ENCODE data around the gene ZNF329. TPM values are rescaled to one million over a fixed set of nuclear protein-coding genes. Genes with fewer than 3 reads are reported as not detected.

The ZNF329 gene
- total and polyA plus RNA-seq, 9 of the 15 experiments (the other 6 are each of a cell fraction or from before 2014, with no cell fraction given), result 0.21 to 3.6 (median 2.2) TPM

DNA sequence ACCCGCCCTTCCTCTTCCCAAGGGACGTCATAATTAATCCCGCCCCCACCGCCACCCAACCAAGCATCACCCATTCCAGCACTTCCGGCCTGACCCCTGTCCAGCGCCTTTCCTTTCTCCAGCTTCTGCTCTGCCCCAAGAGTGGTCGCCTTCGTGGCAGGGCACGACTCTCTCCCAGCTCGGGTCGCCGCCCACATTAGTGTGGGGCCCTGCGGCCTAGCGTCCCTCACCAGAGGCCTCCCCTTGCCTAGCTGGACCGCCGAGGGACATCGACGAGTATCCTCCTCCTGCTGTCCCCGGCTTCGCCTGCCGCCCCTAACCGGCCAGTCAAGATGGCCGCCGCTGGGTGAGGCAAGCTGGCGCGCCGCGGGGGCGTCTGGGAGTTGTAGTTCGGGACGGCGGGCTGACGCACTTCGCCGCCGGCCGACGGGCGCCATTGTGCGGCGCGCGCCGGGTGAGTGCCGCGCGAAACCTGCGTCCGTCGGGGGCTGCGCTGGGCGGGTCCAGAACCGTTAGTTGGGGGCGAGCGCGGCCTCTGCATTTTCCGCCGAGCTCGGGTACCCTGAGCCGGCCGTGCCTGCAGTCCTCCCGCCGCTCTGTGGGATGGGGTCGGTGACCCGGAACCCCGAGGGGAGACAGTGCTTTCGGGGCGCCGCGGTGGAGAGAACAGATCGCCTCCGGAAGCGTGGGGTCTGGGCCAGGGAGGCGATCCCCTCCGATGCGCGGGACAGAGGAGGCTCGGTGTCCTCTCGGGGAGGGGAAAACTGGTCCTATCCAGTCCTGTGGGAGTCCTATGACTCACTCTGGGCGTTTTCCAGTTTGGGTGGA is 32.6 kb upstream of the ZNF329 start, which contains the start of gene ZNF274 (continued):
- TF ChIP-seq, protein P1, sequence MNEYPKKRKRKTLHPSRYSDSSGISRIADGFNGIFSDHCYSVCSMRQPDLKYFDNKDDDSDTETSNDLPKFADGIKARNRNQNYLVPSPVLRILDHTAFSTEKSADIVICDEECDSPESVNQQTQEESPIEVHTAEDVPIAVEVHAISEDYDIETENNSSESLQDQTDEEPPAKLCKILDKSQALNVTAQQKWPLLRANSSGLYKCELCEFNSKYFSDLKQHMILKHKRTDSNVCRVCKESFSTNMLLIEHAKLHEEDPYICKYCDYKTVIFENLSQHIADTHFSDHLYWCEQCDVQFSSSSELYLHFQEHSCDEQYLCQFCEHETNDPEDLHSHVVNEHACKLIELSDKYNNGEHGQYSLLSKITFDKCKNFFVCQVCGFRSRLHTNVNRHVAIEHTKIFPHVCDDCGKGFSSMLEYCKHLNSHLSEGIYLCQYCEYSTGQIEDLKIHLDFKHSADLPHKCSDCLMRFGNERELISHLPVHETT (CRISPR knock-in tag; conservative IDR thresholded peaks at IDR 0.05 in 1 of 2, IDR thresholded peaks at IDR 0.05 in 1 of 2), result 0 out of 4 replicates have a peak, but pooled peaks of 1 of the 2 experiments have one; percentile 43
- TF ChIP-seq, protein P2, sequence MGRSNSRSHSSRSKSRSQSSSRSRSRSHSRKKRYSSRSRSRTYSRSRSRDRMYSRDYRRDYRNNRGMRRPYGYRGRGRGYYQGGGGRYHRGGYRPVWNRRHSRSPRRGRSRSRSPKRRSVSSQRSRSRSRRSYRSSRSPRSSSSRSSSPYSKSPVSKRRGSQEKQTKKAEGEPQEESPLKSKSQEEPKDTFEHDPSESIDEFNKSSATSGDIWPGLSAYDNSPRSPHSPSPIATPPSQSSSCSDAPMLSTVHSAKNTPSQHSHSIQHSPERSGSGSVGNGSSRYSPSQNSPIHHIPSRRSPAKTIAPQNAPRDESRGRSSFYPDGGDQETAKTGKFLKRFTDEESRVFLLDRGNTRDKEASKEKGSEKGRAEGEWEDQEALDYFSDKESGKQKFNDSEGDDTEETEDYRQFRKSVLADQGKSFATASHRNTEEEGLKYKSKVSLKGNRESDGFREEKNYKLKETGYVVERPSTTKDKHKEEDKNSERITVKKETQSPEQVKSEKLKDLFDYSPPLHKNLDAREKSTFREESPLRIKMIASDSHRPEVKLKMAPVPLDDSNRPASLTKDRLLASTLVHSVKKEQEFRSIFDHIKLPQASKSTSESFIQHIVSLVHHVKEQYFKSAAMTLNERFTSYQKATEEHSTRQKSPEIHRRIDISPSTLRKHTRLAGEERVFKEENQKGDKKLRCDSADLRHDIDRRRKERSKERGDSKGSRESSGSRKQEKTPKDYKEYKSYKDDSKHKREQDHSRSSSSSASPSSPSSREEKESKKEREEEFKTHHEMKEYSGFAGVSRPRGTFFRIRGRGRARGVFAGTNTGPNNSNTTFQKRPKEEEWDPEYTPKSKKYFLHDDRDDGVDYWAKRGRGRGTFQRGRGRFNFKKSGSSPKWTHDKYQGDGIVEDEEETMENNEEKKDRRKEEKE (IDR thresholded peaks at IDR 0.05; ENCODE audit: borderline replicate concordance in 1 of 2, control insufficient read depth in 1 of 2, low read depth in 2 of 2, low read length in 1 of 2), result no peak
- TF ChIP-seq GTF2A2 (tag; IDR thresholded peaks at IDR 0.05) (no peak), ZNF124 (CRISPR knock-in tag; IDR thresholded peaks at IDR 0.05) (no peak), MAFK (IDR thresholded peaks at IDR 0.05; ENCODE audit: low read length) (peak; percentile 2; the same call in 1 of the 2 replicates), GTF2F1 (IDR thresholded peaks at IDR 0.05; ENCODE audit: low read depth, low read length) (no peak; the same call in 1 of the 2 replicates), EWSR1 (IDR thresholded peaks at IDR 0.05; ENCODE audit: borderline replicate concordance, low read depth, partially characterized antibody) (no peak), NFIX (CRISPR knock-in tag; IDR thresholded peaks at IDR 0.05; ENCODE audit: low read depth) (no peak), MCM3 (IDR thresholded peaks at IDR 0.05) (no peak), ELF2 (CRISPR knock-in tag; IDR thresholded peaks at IDR 0.05) (peak; percentile 82), SUPT5H (IDR thresholded peaks at IDR 0.05) (peak; percentile 98)
- TF ChIP-seq, protein P3, sequence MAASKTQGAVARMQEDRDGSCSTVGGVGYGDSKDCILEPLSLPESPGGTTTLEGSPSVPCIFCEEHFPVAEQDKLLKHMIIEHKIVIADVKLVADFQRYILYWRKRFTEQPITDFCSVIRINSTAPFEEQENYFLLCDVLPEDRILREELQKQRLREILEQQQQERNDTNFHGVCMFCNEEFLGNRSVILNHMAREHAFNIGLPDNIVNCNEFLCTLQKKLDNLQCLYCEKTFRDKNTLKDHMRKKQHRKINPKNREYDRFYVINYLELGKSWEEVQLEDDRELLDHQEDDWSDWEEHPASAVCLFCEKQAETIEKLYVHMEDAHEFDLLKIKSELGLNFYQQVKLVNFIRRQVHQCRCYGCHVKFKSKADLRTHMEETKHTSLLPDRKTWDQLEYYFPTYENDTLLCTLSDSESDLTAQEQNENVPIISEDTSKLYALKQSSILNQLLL (CRISPR knock-in tag; IDR thresholded peaks at IDR 0.05; ENCODE audit: borderline replicate concordance), result no peak
- TF ChIP-seq, protein P4, sequence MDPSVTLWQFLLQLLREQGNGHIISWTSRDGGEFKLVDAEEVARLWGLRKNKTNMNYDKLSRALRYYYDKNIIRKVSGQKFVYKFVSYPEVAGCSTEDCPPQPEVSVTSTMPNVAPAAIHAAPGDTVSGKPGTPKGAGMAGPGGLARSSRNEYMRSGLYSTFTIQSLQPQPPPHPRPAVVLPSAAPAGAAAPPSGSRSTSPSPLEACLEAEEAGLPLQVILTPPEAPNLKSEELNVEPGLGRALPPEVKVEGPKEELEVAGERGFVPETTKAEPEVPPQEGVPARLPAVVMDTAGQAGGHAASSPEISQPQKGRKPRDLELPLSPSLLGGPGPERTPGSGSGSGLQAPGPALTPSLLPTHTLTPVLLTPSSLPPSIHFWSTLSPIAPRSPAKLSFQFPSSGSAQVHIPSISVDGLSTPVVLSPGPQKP (CRISPR knock-in tag; IDR thresholded peaks at IDR 0.05), result no peak

Data from K562 (cell line).